Ascending aorta (tissue), 2 donors: Measurements from ENCODE around the gene C3orf85. TPM values are rescaled to one million over a fixed set of nuclear protein-coding genes. Genes with fewer than 3 reads are reported as not detected.

ENCODE experiments used
- DNase-seq, 2 donors: peaks; one replicate each; pipeline ENCODE4 v3.0.0-alpha.2; 2019; ENCODE audit warnings: low spot score in 2 of 2
- H3K27ac ChIP-seq, 2 donors: fragments of 200-600 bp; sonication (generic); one replicate each; pipeline ENCODE4 v1.5.1; 2016 to 2017; ENCODE audit warnings: mild to moderate bottlenecking in 1 of 2
- H3K27me3 ChIP-seq: fragments of 200-600 bp; sonication (generic); one replicate; pipeline ENCODE4 v1.5.1; 2017
- H3K36me3 ChIP-seq, 2 donors: fragments of 200-600 bp; sonication (generic); one replicate each; pipeline ENCODE4 v1.5.1; 2016
- H3K4me1 ChIP-seq, 2 donors: fragments of 200-600 bp; sonication (generic); one replicate each; pipeline ENCODE4 v1.5.1; 2016 to 2017; ENCODE audit warnings: mild to moderate bottlenecking in 1 of 2
- H3K4me3 ChIP-seq, 2 donors: fragments of 200-600 bp; sonication (generic); one replicate each; pipeline ENCODE4 v1.5.1; 2016 to 2017; ENCODE audit warnings: mild to moderate bottlenecking in 1 of 2
- H3K9me3 ChIP-seq, 2 donors: fragments of 200-600 bp; sonication (generic); one replicate each; pipeline ENCODE4 v1.5.1; 2016
- intact Hi-C: fragments of 100-400 bp; cut with DNase I; formaldehyde crosslinking; loops from one replicate; pipeline ENCODE4 v1.15.1; 2023
- total RNA-seq: library from RNA; depleted of rRNA; stranded (reverse); fragments of >200 nt; gene quantifications from one replicate; pipeline ENCODE4 v1.1.0, GENCODE V29; 2016
- TF ChIP-seq, protein P1 (sequence below), 3 experiments: fragments of 200-600 bp in 2 of 3; fragments of 450-650 bp in 1 of 3; sonication (generic) in 2 of 3; IDR thresholded peaks; one replicate each; pipeline ENCODE4 v1.5.1; 2016 to 2019; ENCODE audit warnings: antibody characterized with exemption in 3 of 3, mild to moderate bottlenecking in 1 of 3, moderate library complexity in 1 of 3

C3orf85 gene
- total RNA-seq, 1 donor from 2014 or later: not detected

DNA sequence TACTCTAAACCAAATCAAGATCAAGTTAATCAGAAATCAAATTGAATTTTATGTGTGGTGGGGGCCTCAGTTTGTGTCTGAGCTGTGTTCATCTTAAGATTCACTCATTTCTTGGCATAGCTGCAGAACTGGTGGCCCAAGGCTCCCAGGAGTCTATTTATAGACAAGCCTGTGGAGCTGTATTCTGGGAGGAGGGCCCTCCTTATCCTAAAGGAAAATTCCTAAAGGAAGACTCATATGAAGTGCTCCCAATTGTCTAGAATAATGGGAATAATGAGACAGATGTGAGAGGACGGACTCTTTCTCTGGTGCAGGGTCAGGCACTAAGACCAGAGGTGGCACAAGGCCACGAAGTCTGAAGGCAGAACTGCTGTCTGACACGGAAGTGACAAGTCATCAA, 38.9 kb downstream of the C3orf85 start:
- H3K36me3 ChIP-seq: no peaks in the 10 kb centered on the region
- no peak for DNase-seq
- H3K4me1 ChIP-seq: no peaks in the 10 kb centered on the region
- no peak overlapping the region for H3K4me3 ChIP-seq
- H3K27ac ChIP-seq: no peak overlapping the region
- TF ChIP-seq, protein P1, sequence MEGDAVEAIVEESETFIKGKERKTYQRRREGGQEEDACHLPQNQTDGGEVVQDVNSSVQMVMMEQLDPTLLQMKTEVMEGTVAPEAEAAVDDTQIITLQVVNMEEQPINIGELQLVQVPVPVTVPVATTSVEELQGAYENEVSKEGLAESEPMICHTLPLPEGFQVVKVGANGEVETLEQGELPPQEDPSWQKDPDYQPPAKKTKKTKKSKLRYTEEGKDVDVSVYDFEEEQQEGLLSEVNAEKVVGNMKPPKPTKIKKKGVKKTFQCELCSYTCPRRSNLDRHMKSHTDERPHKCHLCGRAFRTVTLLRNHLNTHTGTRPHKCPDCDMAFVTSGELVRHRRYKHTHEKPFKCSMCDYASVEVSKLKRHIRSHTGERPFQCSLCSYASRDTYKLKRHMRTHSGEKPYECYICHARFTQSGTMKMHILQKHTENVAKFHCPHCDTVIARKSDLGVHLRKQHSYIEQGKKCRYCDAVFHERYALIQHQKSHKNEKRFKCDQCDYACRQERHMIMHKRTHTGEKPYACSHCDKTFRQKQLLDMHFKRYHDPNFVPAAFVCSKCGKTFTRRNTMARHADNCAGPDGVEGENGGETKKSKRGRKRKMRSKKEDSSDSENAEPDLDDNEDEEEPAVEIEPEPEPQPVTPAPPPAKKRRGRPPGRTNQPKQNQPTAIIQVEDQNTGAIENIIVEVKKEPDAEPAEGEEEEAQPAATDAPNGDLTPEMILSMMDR (IDR thresholded peaks at IDR 0.05): no peak
- no peaks in the 10 kb centered on the region for H3K27me3 ChIP-seq
- H3K9me3 ChIP-seq: no peaks in the 10 kb centered on the region
- intact Hi-C loops: no loop called here

- intact Hi-C loops: no loop called here
- H3K36me3 ChIP-seq: no peaks in the 10 kb centered on the region
- TF ChIP-seq, protein P1 (IDR thresholded peaks at IDR 0.05): no peak
- H3K4me1 ChIP-seq: no peaks in the 10 kb centered on the region
- no peaks in the 10 kb centered on the region for H3K9me3 ChIP-seq
- no peak for DNase-seq
- H3K27ac ChIP-seq: no peak overlapping the region
- no peaks in the 10 kb centered on the region for H3K27me3 ChIP-seq
- H3K4me3 ChIP-seq: no peak overlapping the region
Observed at GRCh38 chr3:109176726-109177125, 40.2 kb downstream of the C3orf85 start.

GRCh38 chr3:109177908-109178307, 41.4 kb downstream of the C3orf85 start:
- Histone ChIP-seq H3K4me1 (no peaks in the 10 kb centered on the region), H3K9me3 (no peaks in the 10 kb centered on the region), H3K27me3 (no peaks in the 10 kb centered on the region), H3K27ac (no peak overlapping the region), H3K36me3 (no peaks in the 10 kb centered on the region), H3K4me3 (no peak overlapping the region)
- no peak for DNase-seq
- intact Hi-C loops: no loop called here
- TF ChIP-seq, protein P1 (IDR thresholded peaks at IDR 0.05): no peak

- TF ChIP-seq, protein P1 (IDR thresholded peaks at IDR 0.05): no peak
- Histone ChIP-seq H3K36me3 (no peaks in the 10 kb centered on the region), H3K4me3 (no peak overlapping the region), H3K27ac (no peak overlapping the region), H3K27me3 (no peaks in the 10 kb centered on the region), H3K9me3 (no peaks in the 10 kb centered on the region), H3K4me1 (no peaks in the 10 kb centered on the region)
- DNase-seq: no peak
- intact Hi-C loops: no loop called here
Observed at GRCh38 chr3:109178708-109179107, 42.2 kb downstream of the C3orf85 start.

DNA sequence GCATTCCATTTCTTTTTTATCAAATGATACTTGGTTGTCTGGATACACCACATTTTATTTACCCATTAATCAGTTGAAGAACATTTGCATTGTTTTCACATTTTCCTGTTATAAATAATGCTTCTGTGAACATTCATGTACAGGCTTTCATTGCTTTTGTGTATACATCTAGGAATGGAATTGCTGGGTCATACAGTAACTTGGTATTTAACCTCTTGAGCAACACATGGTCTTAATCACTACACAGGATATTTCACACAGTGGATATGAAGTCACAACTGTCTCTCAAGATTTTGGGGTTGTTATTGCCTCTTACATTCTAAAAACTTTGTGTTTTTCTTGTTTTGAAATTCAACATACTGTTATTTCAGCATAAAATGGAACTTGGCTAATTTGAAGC, 48.2 kb downstream of the C3orf85 start:
- no peaks in the 10 kb centered on the region for H3K9me3 ChIP-seq
- no peaks in the 10 kb centered on the region for H3K4me1 ChIP-seq
- H3K27ac ChIP-seq: no peak overlapping the region
- H3K36me3 ChIP-seq: no peaks in the 10 kb centered on the region
- no peak for DNase-seq
- TF ChIP-seq, protein P1 (IDR thresholded peaks at IDR 0.05): no peak
- no peak overlapping the region for H3K4me3 ChIP-seq
- H3K27me3 ChIP-seq: no peaks in the 10 kb centered on the region
- intact Hi-C loops: no loop called here

DNA sequence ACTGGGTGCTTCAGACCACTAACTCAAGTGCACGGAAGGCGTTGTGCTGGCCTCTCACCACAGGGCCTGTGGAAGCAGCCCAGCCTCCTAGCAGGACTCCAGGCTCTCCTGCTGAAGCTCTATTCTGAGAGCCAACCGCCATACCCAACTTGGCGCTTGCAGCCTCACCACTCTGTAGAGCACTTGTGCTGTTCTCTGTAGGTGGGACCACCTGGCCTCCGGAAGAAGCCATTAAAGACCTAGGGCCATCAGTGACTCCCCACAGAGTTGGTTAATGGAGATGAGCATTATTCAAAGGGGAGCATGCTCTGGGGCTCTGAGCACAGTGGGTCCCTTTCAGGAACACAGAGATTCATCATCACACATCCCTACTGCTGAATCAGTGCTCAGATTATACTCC, 50.9 kb downstream of the C3orf85 start:
- intact Hi-C loops: no loop called here
- H3K9me3 ChIP-seq: no peaks in the 10 kb centered on the region
- no peaks in the 10 kb centered on the region for H3K36me3 ChIP-seq
- H3K27me3 ChIP-seq: no peaks in the 10 kb centered on the region
- H3K4me3 ChIP-seq: no peak overlapping the region
- no peak for DNase-seq
- TF ChIP-seq, protein P1 (IDR thresholded peaks at IDR 0.05): no peak
- no peaks in the 10 kb centered on the region for H3K4me1 ChIP-seq
- H3K27ac ChIP-seq: no peak overlapping the region
